Neural cell (in vitro differentiated cells): ENCODE results near the gene PTH1R. TPM values are rescaled to one million over a fixed set of nuclear protein-coding genes. Genes with fewer than 3 reads are reported as not detected.

Experiments used
- H2AFZ ChIP-seq: fragments of 200-600, 300-800 bp; sonication (generic), shearing (Covaris generic); 2 replicates; pipeline ENCODE4 v1.6.0; 2014; ENCODE audit warnings: low read depth, mild to moderate bottlenecking, antibody characterized with exemption, low read length, moderate library complexity
- H3F3A ChIP-seq: fragments of 200-600 bp; shearing (Covaris generic); 2 replicates; pipeline ENCODE4 v1.6.1; 2016; ENCODE audit warnings: mild to moderate bottlenecking, moderate library complexity, mixed read lengths, antibody characterized with exemption, low read length; ENCODE audit not compliant: insufficient read depth, poor library complexity, severe bottlenecking
- H3K27ac ChIP-seq: fragments of 200-600, 300-800 bp; sonication (generic), shearing (Covaris generic); 2 replicates; pipeline ENCODE4 v1.5.1; 2014; ENCODE audit warnings: mild to moderate bottlenecking, low read length, moderate library complexity
- H3K27me3 ChIP-seq: fragments of 300-800, 200-600 bp; sonication (generic), shearing (Covaris generic); 2 replicates; pipeline ENCODE4 v1.6.0; 2014; ENCODE audit warnings: mild to moderate bottlenecking, low read depth, low read length, moderate library complexity; ENCODE audit not compliant: insufficient read depth
- H3K36me3 ChIP-seq: fragments of 300-800, 200-600 bp; sonication (generic), shearing (Covaris generic); 2 replicates; pipeline ENCODE4 v1.5.1; 2014; ENCODE audit warnings: mild to moderate bottlenecking, antibody characterized with exemption, low read length, moderate library complexity; ENCODE audit not compliant: insufficient read depth
- H3K4me2 ChIP-seq: fragments of 300-800, 200-600 bp; sonication (generic), shearing (Covaris generic); 2 replicates; pipeline ENCODE4 v1.6.0; 2014; ENCODE audit warnings: mild to moderate bottlenecking, low read length
- H3K4me3 ChIP-seq: fragments of 300-800, 200-600 bp; sonication (generic), shearing (Covaris generic); 2 replicates; pipeline ENCODE4 v1.5.1; 2014; ENCODE audit warnings: mild to moderate bottlenecking, low read length, moderate library complexity
- H3K79me2 ChIP-seq: fragments of 200-600 bp; shearing (Covaris generic); replicated peaks from 2 replicates; pipeline ENCODE4 v1.6.0; 2014; ENCODE audit warnings: mild to moderate bottlenecking, low read length, moderate library complexity; ENCODE audit not compliant: insufficient read depth
- H3K9ac ChIP-seq: fragments of 300-800, 200-600 bp; sonication (generic), shearing (Covaris generic); 2 replicates; pipeline ENCODE4 v1.6.1; 2016; ENCODE audit warnings: mild to moderate bottlenecking, low read length, mixed read lengths
- H3K9me2 ChIP-seq: fragments of 200-600 bp; shearing (Covaris generic); 2 replicates; pipeline ENCODE4 v1.6.1; 2016; ENCODE audit warnings: mild to moderate bottlenecking, low read length, mixed read lengths; ENCODE audit not compliant: insufficient read depth
- H3K9me3 ChIP-seq: fragments of 200-600, 300-800 bp; sonication (generic), shearing (Covaris generic); 2 replicates; pipeline ENCODE4 v1.6.1; 2016; ENCODE audit warnings: mild to moderate bottlenecking, mixed run types, low read length, moderate library complexity, mixed read lengths
- H4K20me1 ChIP-seq: fragments of 200-600 bp; shearing (Covaris generic); 2 replicates; pipeline ENCODE4 v1.6.1; 2016; ENCODE audit warnings: mild to moderate bottlenecking, mixed run types; ENCODE audit not compliant: insufficient read depth
- EP300 ChIP-seq: fragments of 450-650 bp; conservative IDR thresholded peaks from 2 replicates; pipeline ENCODE4 v1.6.1; 2014; ENCODE audit warnings: antibody characterized with exemption, mild to moderate bottlenecking, moderate library complexity; ENCODE audit not compliant: poor library complexity, severe bottlenecking
- EZH2 ChIP-seq: fragments of 200-600, 300-800 bp; shearing (Covaris generic), sonication (generic); IDR thresholded peaks from 2 replicates; pipeline ENCODE4 v1.6.1; 2014; ENCODE audit warnings: antibody characterized with exemption, low read length, borderline replicate concordance, mild to moderate bottlenecking; ENCODE audit not compliant: insufficient read depth, poor library complexity, severe bottlenecking
- MXI1 ChIP-seq: fragments of 450-650 bp; conservative IDR thresholded peaks from 2 replicates; pipeline ENCODE4 v1.6.1; 2014; ENCODE audit warnings: antibody characterized with exemption, mild to moderate bottlenecking; ENCODE audit not compliant: poor library complexity, severe bottlenecking
- POLR2AphosphoS5 ChIP-seq: IDR thresholded peaks from 2 replicates; pipeline ENCODE4 v1.6.1; 2012
- RAD21 ChIP-seq: fragments of 450-650 bp; conservative IDR thresholded peaks from 2 replicates; pipeline ENCODE4 v1.6.1; 2014; ENCODE audit warnings: antibody characterized with exemption, mild to moderate bottlenecking, moderate library complexity
- REST ChIP-seq: IDR thresholded peaks from 2 replicates; pipeline ENCODE4 v1.6.1; 2012; ENCODE audit warnings: borderline replicate concordance
- SMC3 ChIP-seq: fragments of 450-650 bp; conservative IDR thresholded peaks from 2 replicates; pipeline ENCODE4 v1.6.1; 2014; ENCODE audit warnings: antibody characterized with exemption, mild to moderate bottlenecking, moderate library complexity; ENCODE audit not compliant: poor library complexity
- TAF1 ChIP-seq: IDR thresholded peaks from 2 replicates; pipeline ENCODE4 v1.6.1; 2012; ENCODE audit warnings: low read depth
- polyA plus RNA-seq: library from polyadenylated mRNA; depleted of rRNA; stranded (reverse); fragments of >200 nt; gene quantifications from 2 replicates; pipeline ENCODE4 v1.2.3, GENCODE V29; 2014
- TF ChIP-seq, protein P1 (sequence below): fragments of 450-650 bp; IDR thresholded peaks from 2 replicates; pipeline ENCODE4 v1.5.1; 2014; ENCODE audit warnings: antibody characterized with exemption, mild to moderate bottlenecking, moderate library complexity; ENCODE audit not compliant: poor library complexity, severe bottlenecking

Gene PTH1R
- polyA plus RNA-seq, 1 donor from 2014 or later = not detected

- TF ChIP-seq POLR2AphosphoS5 = no peak
- no peak for TF ChIP-seq EZH2
- no peak for TF ChIP-seq REST
- TF ChIP-seq, protein P1, sequence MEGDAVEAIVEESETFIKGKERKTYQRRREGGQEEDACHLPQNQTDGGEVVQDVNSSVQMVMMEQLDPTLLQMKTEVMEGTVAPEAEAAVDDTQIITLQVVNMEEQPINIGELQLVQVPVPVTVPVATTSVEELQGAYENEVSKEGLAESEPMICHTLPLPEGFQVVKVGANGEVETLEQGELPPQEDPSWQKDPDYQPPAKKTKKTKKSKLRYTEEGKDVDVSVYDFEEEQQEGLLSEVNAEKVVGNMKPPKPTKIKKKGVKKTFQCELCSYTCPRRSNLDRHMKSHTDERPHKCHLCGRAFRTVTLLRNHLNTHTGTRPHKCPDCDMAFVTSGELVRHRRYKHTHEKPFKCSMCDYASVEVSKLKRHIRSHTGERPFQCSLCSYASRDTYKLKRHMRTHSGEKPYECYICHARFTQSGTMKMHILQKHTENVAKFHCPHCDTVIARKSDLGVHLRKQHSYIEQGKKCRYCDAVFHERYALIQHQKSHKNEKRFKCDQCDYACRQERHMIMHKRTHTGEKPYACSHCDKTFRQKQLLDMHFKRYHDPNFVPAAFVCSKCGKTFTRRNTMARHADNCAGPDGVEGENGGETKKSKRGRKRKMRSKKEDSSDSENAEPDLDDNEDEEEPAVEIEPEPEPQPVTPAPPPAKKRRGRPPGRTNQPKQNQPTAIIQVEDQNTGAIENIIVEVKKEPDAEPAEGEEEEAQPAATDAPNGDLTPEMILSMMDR = no peak
- no peak for TF ChIP-seq MXI1
- TF ChIP-seq RAD21 = no peak
- TF ChIP-seq SMC3 = no peak
- no peak for TF ChIP-seq TAF1
- no peak for TF ChIP-seq EP300
- no peak overlapping the region for H3K4me3 ChIP-seq
- no peaks in the 10 kb centered on the region for H3K9me3 ChIP-seq
- H3K27me3 ChIP-seq = no peaks in the 10 kb centered on the region
- no peak overlapping the region for H3K27ac ChIP-seq
- no peaks in the 10 kb centered on the region for H3K36me3 ChIP-seq
- no peak overlapping the region for H3K9ac ChIP-seq
- no peaks in the 10 kb centered on the region for H3F3A ChIP-seq
- no peak overlapping the region for H3K4me2 ChIP-seq
- H3K9me2 ChIP-seq = no peaks in the 10 kb centered on the region
- no peak overlapping the region for H2AFZ ChIP-seq
- H3K79me2 ChIP-seq = peaks cover 5% of the 10 kb centered on the region
- H4K20me1 ChIP-seq = no peaks in the 10 kb centered on the region
Measured at GRCh38 chr3:46926039-46926438, 48.5 kb downstream of the PTH1R start.

GRCh38 chr3:46926447-46926846 is 48.9 kb downstream of the PTH1R start:
- Histone ChIP-seq H3F3A (no peaks in the 10 kb centered on the region), H3K79me2 (peaks cover 5% of the 10 kb centered on the region), H3K36me3 (no peaks in the 10 kb centered on the region), H3K9ac (no peak overlapping the region), H3K4me3 (no peak overlapping the region), H4K20me1 (no peaks in the 10 kb centered on the region), H2AFZ (no peak overlapping the region), H3K27ac (no peak overlapping the region), H3K9me2 (no peaks in the 10 kb centered on the region), H3K27me3 (no peaks in the 10 kb centered on the region), H3K4me2 (no peak overlapping the region), H3K9me3 (no peaks in the 10 kb centered on the region)
- TF ChIP-seq RAD21 (no peak), SMC3 (no peak), EP300 (no peak), REST (no peak), POLR2AphosphoS5 (no peak), TAF1 (no peak), MXI1 (no peak), EZH2 (no peak)
- TF ChIP-seq, protein P1 = no peak
